Neural cell (in vitro differentiated cells): Measurements from ENCODE around the gene PLAGL1. TPM values are rescaled to one million over a fixed set of nuclear protein-coding genes. Genes with fewer than 3 reads are reported as not detected.
"Not testable (repeated sequence)": the region's sequence is repeated elsewhere in the genome, so short reads cannot be mapped to it uniquely, and the experiment has no call there.

ENCODE experiments used
- H2AFZ ChIP-seq: fragments of 200-600, 300-800 bp; sonication (generic), shearing (Covaris generic); 2 replicates; pipeline ENCODE4 v1.6.0; 2014; ENCODE audit warnings: low read depth, mild to moderate bottlenecking, antibody characterized with exemption, low read length, moderate library complexity
- H3F3A ChIP-seq: fragments of 200-600 bp; shearing (Covaris generic); 2 replicates; pipeline ENCODE4 v1.6.1; 2016; ENCODE audit warnings: mild to moderate bottlenecking, moderate library complexity, mixed read lengths, antibody characterized with exemption, low read length; ENCODE audit not compliant: insufficient read depth, poor library complexity, severe bottlenecking
- H3K27ac ChIP-seq: fragments of 200-600, 300-800 bp; sonication (generic), shearing (Covaris generic); 2 replicates; pipeline ENCODE4 v1.5.1; 2014; ENCODE audit warnings: mild to moderate bottlenecking, low read length, moderate library complexity
- H3K27me3 ChIP-seq: fragments of 300-800, 200-600 bp; sonication (generic), shearing (Covaris generic); 2 replicates; pipeline ENCODE4 v1.6.0; 2014; ENCODE audit warnings: mild to moderate bottlenecking, low read depth, low read length, moderate library complexity; ENCODE audit not compliant: insufficient read depth
- H3K36me3 ChIP-seq: fragments of 300-800, 200-600 bp; sonication (generic), shearing (Covaris generic); 2 replicates; pipeline ENCODE4 v1.5.1; 2014; ENCODE audit warnings: mild to moderate bottlenecking, antibody characterized with exemption, low read length, moderate library complexity; ENCODE audit not compliant: insufficient read depth
- H3K4me2 ChIP-seq: fragments of 300-800, 200-600 bp; sonication (generic), shearing (Covaris generic); 2 replicates; pipeline ENCODE4 v1.6.0; 2014; ENCODE audit warnings: mild to moderate bottlenecking, low read length
- H3K4me3 ChIP-seq: fragments of 300-800, 200-600 bp; sonication (generic), shearing (Covaris generic); 2 replicates; pipeline ENCODE4 v1.5.1; 2014; ENCODE audit warnings: mild to moderate bottlenecking, low read length, moderate library complexity
- H3K79me2 ChIP-seq: fragments of 200-600 bp; shearing (Covaris generic); replicated peaks from 2 replicates; pipeline ENCODE4 v1.6.0; 2014; ENCODE audit warnings: mild to moderate bottlenecking, low read length, moderate library complexity; ENCODE audit not compliant: insufficient read depth
- H3K9ac ChIP-seq: fragments of 300-800, 200-600 bp; sonication (generic), shearing (Covaris generic); 2 replicates; pipeline ENCODE4 v1.6.1; 2016; ENCODE audit warnings: mild to moderate bottlenecking, low read length, mixed read lengths
- H3K9me2 ChIP-seq: fragments of 200-600 bp; shearing (Covaris generic); 2 replicates; pipeline ENCODE4 v1.6.1; 2016; ENCODE audit warnings: mild to moderate bottlenecking, low read length, mixed read lengths; ENCODE audit not compliant: insufficient read depth
- H3K9me3 ChIP-seq: fragments of 200-600, 300-800 bp; sonication (generic), shearing (Covaris generic); 2 replicates; pipeline ENCODE4 v1.6.1; 2016; ENCODE audit warnings: mild to moderate bottlenecking, mixed run types, low read length, moderate library complexity, mixed read lengths
- H4K20me1 ChIP-seq: fragments of 200-600 bp; shearing (Covaris generic); 2 replicates; pipeline ENCODE4 v1.6.1; 2016; ENCODE audit warnings: mild to moderate bottlenecking, mixed run types; ENCODE audit not compliant: insufficient read depth
- CTCF ChIP-seq: fragments of 450-650 bp; IDR thresholded peaks from 2 replicates; pipeline ENCODE4 v1.5.1; 2014; ENCODE audit warnings: antibody characterized with exemption, mild to moderate bottlenecking, moderate library complexity; ENCODE audit not compliant: poor library complexity, severe bottlenecking
- EP300 ChIP-seq: fragments of 450-650 bp; conservative IDR thresholded peaks from 2 replicates; pipeline ENCODE4 v1.6.1; 2014; ENCODE audit warnings: antibody characterized with exemption, mild to moderate bottlenecking, moderate library complexity; ENCODE audit not compliant: poor library complexity, severe bottlenecking
- EZH2 ChIP-seq: fragments of 200-600, 300-800 bp; shearing (Covaris generic), sonication (generic); IDR thresholded peaks from 2 replicates; pipeline ENCODE4 v1.6.1; 2014; ENCODE audit warnings: antibody characterized with exemption, low read length, borderline replicate concordance, mild to moderate bottlenecking; ENCODE audit not compliant: insufficient read depth, poor library complexity, severe bottlenecking
- MXI1 ChIP-seq: fragments of 450-650 bp; conservative IDR thresholded peaks from 2 replicates; pipeline ENCODE4 v1.6.1; 2014; ENCODE audit warnings: antibody characterized with exemption, mild to moderate bottlenecking; ENCODE audit not compliant: poor library complexity, severe bottlenecking
- POLR2AphosphoS5 ChIP-seq: IDR thresholded peaks from 2 replicates; pipeline ENCODE4 v1.6.1; 2012
- RAD21 ChIP-seq: fragments of 450-650 bp; conservative IDR thresholded peaks from 2 replicates; pipeline ENCODE4 v1.6.1; 2014; ENCODE audit warnings: antibody characterized with exemption, mild to moderate bottlenecking, moderate library complexity
- REST ChIP-seq: IDR thresholded peaks from 2 replicates; pipeline ENCODE4 v1.6.1; 2012; ENCODE audit warnings: borderline replicate concordance
- SMC3 ChIP-seq: fragments of 450-650 bp; conservative IDR thresholded peaks from 2 replicates; pipeline ENCODE4 v1.6.1; 2014; ENCODE audit warnings: antibody characterized with exemption, mild to moderate bottlenecking, moderate library complexity; ENCODE audit not compliant: poor library complexity
- TAF1 ChIP-seq: IDR thresholded peaks from 2 replicates; pipeline ENCODE4 v1.6.1; 2012; ENCODE audit warnings: low read depth
- polyA plus RNA-seq: library from polyadenylated mRNA; depleted of rRNA; stranded (reverse); fragments of >200 nt; gene quantifications from 2 replicates; pipeline ENCODE4 v1.2.3, GENCODE V29; 2014

The PLAGL1 gene
- polyA plus RNA-seq, 1 donor from 2014 or later: 22.3 TPM

GRCh38 chr6:144012534-144012933 is 4.5 kb upstream of the PLAGL1 start:
- Histone ChIP-seq H3K27ac (no peak overlapping the region), H3K36me3 (no peaks in the 10 kb centered on the region), H3K4me2 (no peak overlapping the region), H4K20me1 (no peaks in the 10 kb centered on the region), H3K27me3 (no peaks in the 10 kb centered on the region), H3K9ac (no peak overlapping the region), H3K9me3 (no peaks in the 10 kb centered on the region), H3K79me2 (no peaks in the 10 kb centered on the region), H3K9me2 (no peaks in the 10 kb centered on the region), H2AFZ (no peak overlapping the region), H3F3A (no peaks in the 10 kb centered on the region), H3K4me3 (no peak overlapping the region)
- TF ChIP-seq POLR2AphosphoS5 (no peak), EP300 (no peak), TAF1 (no peak), MXI1 (no peak), EZH2 (no peak), SMC3 (no peak)

- not testable (repeated sequence) for H3K4me3 ChIP-seq, H3K36me3 ChIP-seq, H3K9me2 ChIP-seq, H2AFZ ChIP-seq, H3K4me2 ChIP-seq, H3K9me3 ChIP-seq, H3K79me2 ChIP-seq, H3K27ac ChIP-seq, H3F3A ChIP-seq, H3K27me3 ChIP-seq, H3K9ac ChIP-seq, H4K20me1 ChIP-seq
Measured at GRCh38 chr6:144009628-144010027, 1.6 kb upstream of the PLAGL1 start.

- no peaks in the 10 kb centered on the region for H3K36me3 ChIP-seq
- H3K4me3 ChIP-seq: peak overlapping the region; percentile 68
- no peaks in the 10 kb centered on the region for H3K9me3 ChIP-seq
- no peaks in the 10 kb centered on the region for H3F3A ChIP-seq
- TF ChIP-seq SMC3 (no peak), CTCF (no peak), EP300 (no peak), MXI1 (no peak), EZH2 (no peak), REST (no peak), TAF1 (no peak), POLR2AphosphoS5 (no peak), RAD21 (no peak)
- no peaks in the 10 kb centered on the region for H4K20me1 ChIP-seq
- H3K4me2 ChIP-seq: no peak overlapping the region
- H3K9me2 ChIP-seq: no peaks in the 10 kb centered on the region
- peaks cover 8% of the 10 kb centered on the region for H3K27me3 ChIP-seq
- H3K9ac ChIP-seq: peak overlapping the region; percentile 64
- peak overlapping the region; percentile 24 for H2AFZ ChIP-seq
- peaks cover 6% of the 10 kb centered on the region for H3K79me2 ChIP-seq
- H3K27ac ChIP-seq: no peak overlapping the region
Measured at GRCh38 chr6:144008846-144009245, 787 bp upstream of the PLAGL1 start.
